NCI-H446 treated with DMSO at 0.1 percent for 48 hours (cell line): ENCODE results near the gene TOMM6.

Experiments used
- DNase-seq: peaks from one replicate; lab custom pipeline; 2025; lab: John Stamatoyannopoulos, UW

Gene TOMM6

DNA sequence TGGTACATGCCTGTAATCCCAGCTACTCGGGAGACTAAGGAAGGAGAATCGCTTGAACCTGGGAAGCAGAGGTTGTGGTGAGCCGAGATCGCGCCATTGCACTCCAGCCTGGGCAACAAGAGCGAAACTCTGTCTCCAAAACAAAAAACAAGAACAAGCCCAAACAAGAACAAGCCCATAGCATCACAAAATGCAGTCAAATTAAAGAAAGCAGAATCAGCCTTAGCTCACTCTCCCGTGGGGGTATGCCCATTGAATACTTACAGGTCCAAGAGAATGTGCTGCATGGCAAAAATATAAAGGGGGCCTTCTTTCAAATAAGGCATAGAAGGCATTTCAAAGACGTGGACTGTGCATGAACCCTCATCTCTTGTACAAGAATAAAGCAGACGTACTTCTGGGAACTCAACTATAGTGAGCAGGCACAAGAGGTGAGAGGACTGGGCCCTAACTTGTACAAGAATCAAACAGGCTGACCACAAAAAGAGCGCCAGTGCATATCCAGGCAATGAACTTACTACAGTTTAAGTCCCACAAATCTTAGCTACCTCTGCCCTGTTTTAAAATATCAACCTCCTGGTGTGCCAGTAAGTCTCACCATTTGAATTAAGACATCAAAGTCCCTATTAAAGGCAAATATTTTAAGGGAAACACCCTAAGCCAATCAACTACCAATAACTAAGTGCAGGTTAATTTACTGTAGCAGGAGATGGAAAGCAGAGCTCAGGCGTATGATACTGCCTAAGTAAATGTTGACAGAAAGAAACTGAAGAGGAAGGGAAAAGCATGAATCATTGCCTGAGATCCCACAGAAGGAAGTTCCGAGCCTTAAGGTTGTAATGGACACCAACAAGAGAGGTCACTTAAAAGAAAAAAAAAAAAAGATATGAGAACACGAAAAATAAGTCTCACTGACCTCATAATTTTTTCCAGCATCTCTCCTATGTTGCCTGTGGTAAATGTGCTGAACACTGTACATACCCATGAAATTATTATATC, 37.4 kb downstream of the TOMM6 start:
- no peak for DNase-seq

DNA sequence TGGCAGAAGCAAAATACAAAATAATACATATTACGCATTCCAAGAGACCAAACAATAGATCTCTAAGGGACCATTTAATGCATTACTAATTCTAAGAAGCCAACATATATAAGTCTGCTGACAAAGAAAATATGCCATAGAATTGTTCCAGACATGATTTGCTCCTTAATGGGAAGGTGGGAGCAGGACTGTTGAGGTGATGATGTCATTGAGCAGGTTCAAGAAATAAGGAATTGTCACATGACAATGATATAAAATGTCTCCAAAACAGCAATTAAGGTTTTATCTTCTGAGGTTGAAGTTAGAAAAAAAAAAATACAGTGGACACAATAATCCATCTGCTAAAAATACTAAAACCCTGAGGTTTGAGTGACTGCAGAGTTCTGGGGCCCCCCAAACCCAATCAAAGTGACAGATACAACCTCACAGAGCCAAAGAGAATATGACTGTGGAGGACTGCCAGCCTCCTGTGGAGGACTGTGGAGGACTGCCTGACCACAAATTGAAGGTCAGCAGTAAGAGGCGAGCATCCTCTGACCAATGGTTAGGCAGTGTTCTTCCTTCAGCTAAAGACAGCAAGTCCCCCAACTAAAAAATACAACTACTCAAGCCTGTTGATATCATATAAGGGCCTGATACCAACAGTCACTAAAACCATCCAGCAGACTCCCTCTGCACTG, 39.0 kb downstream of the TOMM6 start:
- DNase-seq: no peak

DNA sequence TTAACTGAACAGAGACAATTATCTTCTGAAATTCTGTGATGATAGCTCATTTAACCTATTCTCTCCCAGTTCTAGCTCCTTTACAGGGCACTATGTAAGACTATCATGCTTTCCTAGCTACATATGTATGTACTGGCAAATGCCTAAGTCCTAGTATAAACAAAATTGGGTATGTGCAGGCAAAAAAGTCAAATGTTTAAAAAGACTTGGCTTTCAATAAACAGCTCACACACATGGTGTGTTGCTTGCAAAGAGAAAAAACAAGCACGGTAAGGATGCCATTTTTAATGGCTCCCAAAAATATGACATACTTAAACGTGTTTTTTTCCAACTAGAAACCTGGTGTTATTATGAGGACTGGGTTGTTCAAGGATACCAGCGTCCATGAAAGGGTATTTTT, 44.8 kb downstream of the TOMM6 start:
- no peak for DNase-seq

DNA sequence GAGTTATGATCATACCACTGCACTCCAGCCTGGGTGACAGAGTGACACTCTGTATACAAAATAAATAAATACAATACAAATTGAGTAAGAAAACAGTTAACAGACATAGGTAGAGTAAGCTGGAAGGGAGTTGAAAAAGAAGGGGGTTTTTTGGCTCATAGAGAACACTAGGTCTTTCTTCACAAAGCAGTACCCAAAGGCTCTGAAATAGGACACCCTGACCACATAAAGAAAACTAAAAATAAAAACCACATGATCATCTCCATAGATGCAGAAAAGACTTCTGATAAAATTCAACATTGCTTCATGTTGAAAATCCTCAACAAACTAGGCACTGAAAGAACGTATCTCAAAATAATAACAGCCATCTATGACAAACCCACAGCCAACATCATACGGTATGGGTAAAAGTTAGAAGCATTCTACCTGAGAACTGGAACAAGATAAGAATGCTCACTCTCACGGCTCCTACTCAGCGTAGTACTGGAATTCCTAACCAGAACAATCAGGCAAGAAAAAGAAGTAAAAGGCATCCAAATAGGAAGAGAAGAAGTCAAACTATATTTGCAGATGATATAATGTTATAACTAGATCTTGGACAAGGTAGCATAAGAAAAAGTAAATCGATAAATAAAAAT, 48.6 kb downstream of the TOMM6 start:
- no peak for DNase-seq

DNA sequence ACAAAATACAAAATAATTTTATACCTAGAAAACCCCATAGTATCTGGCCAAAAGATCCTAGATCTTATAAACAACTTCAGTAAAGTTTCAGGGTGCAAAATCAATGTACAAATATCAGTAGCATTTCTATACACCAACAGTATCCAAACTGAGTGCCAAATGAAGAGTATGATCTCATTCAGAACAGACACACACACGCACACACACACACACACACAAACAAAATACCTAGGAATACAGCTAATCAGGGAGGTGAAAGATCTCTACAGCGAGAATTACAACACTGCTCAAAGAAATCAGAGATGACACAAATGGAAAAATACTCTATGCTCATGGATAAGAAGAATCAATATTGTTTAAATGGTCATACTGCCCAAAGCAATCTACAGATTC, 49.2 kb downstream of the TOMM6 start:
- DNase-seq: no peak
